ACC112 (cell line): ENCODE results near the gene ANKRD13C.
A peak's percentile ranks its signal among the peaks of the same experiment; 100 is the strongest.

Experiments
- H2AFZ ChIP-seq: fragments of 200-600 bp; sonication (generic); one replicate; pipeline ENCODE4 v1.6.0; 2017; ENCODE audit warnings: antibody characterized with exemption, low read length; ENCODE audit not compliant: unreplicated experiment
- H3K27ac ChIP-seq: fragments of 200-600 bp; sonication (generic); 2 replicates; pipeline ENCODE4 v1.5.1; 2014; ENCODE audit warnings: low read depth, mild to moderate bottlenecking, antibody characterized with exemption, low read length, moderate library complexity
- H3K27me3 ChIP-seq: fragments of 200-600 bp; sonication (generic); 2 replicates; pipeline ENCODE4 v1.6.1; 2014; ENCODE audit warnings: mild to moderate bottlenecking, antibody characterized with exemption, low read length, moderate library complexity, mixed read lengths; ENCODE audit not compliant: insufficient read depth
- H3K36me3 ChIP-seq: fragments of 200-600 bp; sonication (generic); 2 replicates; pipeline ENCODE4 v1.6.1; 2016; ENCODE audit warnings: mild to moderate bottlenecking, antibody characterized with exemption, low read length, moderate library complexity, mixed read lengths; ENCODE audit not compliant: insufficient read depth
- H3K4me1 ChIP-seq: fragments of 200-600 bp; sonication (generic); one replicate; pipeline ENCODE4 v1.6.1; 2016; ENCODE audit warnings: low read length, mixed read lengths; ENCODE audit not compliant: insufficient read depth, unreplicated experiment, control insufficient read depth
- H3K4me3 ChIP-seq: fragments of 200-600 bp; sonication (generic); 2 replicates; pipeline ENCODE4 v1.5.1; 2014; ENCODE audit warnings: mild to moderate bottlenecking, low read depth, low read length
- H3K79me2 ChIP-seq: fragments of 200-600 bp; sonication (generic); one replicate; pipeline ENCODE4 v1.6.0; 2016; ENCODE audit warnings: low read length; ENCODE audit not compliant: control insufficient read depth, unreplicated experiment, insufficient read depth

ANKRD13C gene

DNA sequence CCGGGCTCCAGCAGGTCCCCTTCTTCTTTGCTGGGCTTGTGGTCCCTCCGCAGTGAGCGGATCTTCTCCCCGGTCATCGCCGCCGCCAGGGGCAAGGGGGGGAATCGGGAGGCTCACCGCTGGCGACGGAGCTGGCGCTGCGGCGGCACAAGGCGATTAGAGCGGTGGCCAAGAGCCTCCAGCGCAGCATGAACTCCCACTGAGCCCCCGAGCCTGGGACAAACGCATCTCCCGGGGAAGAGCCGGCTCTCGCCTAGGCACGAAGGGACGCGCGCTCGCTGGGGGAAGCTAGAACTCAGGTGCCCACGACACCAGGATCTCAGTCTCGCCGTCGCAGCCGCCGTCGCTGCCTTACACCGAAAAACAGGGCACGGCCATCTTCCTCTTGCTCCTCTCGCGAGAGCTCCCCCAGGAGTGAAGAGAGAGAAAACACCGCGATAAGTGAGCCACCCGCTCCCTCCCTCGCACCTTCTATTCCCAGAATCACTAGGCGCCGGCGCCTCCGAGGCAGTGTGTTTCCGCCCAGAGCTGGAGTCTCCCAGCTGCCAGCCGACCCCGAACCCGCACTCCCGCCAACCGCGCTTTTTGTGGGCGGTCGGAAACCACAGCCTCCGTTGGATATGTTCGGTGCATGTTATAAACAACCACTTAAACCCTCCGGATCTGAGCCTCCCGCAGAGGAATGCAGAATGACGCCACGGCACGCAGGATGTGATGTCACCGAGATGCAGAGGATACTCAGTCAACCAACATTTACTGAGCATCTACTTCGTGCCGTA is at the start of gene ANKRD13C:
TSS of gene ANKRD13C (minus strand) at position 391 of the 779 bp plus-strand sequence. CDS start at position 77, 314 bp downstream.
- Histone ChIP-seq H3K36me3 (peaks cover 3% of the 10 kb centered on the region; the same call in 1 of the 2 replicates), H3K79me2 (peaks cover 57% of the 10 kb centered on the region), H3K27me3 (no peaks in the 10 kb centered on the region), H2AFZ (peak within 1 kb of the TSS; percentile 91), H3K4me1 (peaks cover 8% of the 10 kb centered on the region), H3K4me3 (peak within 1 kb of the TSS; percentile 93), H3K27ac (peak within 1 kb of the TSS; percentile 89)

- Histone ChIP-seq H2AFZ (no peak overlapping the region), H3K79me2 (no peaks in the 10 kb centered on the region)
Observed at GRCh38 chr1:70403759-70404158, 49.2 kb upstream of the ANKRD13C start.

GRCh38 chr1:70401974-70402373 is 47.5 kb upstream of the ANKRD13C start:
- Histone ChIP-seq H3K27me3 (no peaks in the 10 kb centered on the region), H3K27ac (no peak overlapping the region), H3K4me3 (no peak overlapping the region), H3K36me3 (no peaks in the 10 kb centered on the region), H3K4me1 (peaks cover 3% of the 10 kb centered on the region), H2AFZ (no peak overlapping the region), H3K79me2 (no peaks in the 10 kb centered on the region)

More at GRCh38 chr1:70403759-70404158, 49.2 kb upstream of the ANKRD13C start:
- H3K4me1 ChIP-seq, result peaks cover 3% of the 10 kb centered on the region
- no peak overlapping the region for H3K4me3 ChIP-seq
- H3K27ac ChIP-seq, result no peak overlapping the region
- no peaks in the 10 kb centered on the region for H3K27me3 ChIP-seq
- H3K36me3 ChIP-seq, result no peaks in the 10 kb centered on the region

DNA sequence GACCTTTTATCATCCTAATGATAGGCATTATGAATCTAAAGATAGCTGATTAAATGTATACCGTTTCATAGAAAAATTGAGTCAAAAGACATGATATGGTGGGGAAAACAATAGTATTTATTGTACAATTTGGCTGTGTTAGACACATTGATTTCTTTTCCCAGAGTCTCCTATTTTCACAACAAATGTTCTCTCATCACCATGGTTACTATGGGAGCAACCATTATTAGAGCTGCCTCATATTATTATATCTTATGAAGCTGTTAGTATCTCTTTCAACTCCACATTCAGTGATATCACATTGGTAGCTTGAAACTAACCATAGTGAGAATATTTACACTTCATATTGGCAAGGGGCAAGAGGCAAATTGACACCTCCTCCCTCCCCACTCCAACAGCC is 45.8 kb upstream of the ANKRD13C start:
- no peak overlapping the region for H2AFZ ChIP-seq
- no peaks in the 10 kb centered on the region for H3K27me3 ChIP-seq
- no peak overlapping the region for H3K4me3 ChIP-seq
- H3K79me2 ChIP-seq, result no peaks in the 10 kb centered on the region
- H3K36me3 ChIP-seq, result no peaks in the 10 kb centered on the region
- no peak overlapping the region for H3K27ac ChIP-seq
- H3K4me1 ChIP-seq, result peaks cover 3% of the 10 kb centered on the region

GRCh38 chr1:70397013-70397412 is 42.5 kb upstream of the ANKRD13C start:
- Histone ChIP-seq H2AFZ (no peak overlapping the region), H3K27ac (no peak overlapping the region), H3K36me3 (no peaks in the 10 kb centered on the region), H3K27me3 (no peaks in the 10 kb centered on the region), H3K79me2 (no peaks in the 10 kb centered on the region), H3K4me3 (no peak overlapping the region), H3K4me1 (no peaks in the 10 kb centered on the region)

DNA sequence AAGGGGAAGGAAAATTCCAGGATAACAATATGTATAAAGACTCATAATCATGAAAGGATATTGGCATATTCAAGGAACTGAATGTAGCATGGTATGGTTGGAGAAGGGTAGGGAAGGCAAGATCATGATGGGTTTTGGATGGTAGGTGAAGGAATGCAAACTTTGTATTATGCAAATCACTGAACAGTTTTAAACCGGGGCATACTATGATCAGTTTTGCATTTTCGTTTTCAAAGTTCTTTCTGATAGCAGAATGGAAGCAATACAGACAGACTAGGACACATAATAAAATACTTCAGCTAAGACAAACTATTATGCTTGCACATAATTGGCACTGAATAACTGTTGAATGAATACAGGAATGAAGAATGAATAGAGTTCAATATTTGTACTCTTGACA is 42.1 kb upstream of the ANKRD13C start:
- no peak overlapping the region for H3K4me3 ChIP-seq
- H3K27ac ChIP-seq, result no peak overlapping the region
- no peak overlapping the region for H2AFZ ChIP-seq
- H3K27me3 ChIP-seq, result no peaks in the 10 kb centered on the region
- H3K79me2 ChIP-seq, result no peaks in the 10 kb centered on the region
- H3K4me1 ChIP-seq, result no peaks in the 10 kb centered on the region
- H3K36me3 ChIP-seq, result no peaks in the 10 kb centered on the region

DNA sequence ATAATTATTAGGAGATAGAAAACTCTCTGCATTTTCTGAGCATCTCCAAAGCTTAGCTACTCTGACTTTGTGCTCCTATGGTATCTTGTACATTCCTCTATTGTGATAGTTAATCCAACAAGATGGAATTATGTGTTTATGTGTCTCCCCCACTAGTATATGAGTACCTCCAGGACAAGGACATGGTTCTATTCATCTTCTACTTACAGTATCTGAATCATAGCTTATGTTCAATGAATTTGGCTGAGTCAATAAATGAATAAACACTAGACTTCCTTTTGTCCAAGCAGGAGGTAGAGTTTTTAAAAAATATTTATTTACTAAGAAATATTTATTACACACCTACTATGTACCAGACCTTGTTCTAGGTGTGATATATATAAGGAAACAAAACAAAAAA is 38.1 kb upstream of the ANKRD13C start:
- Histone ChIP-seq H3K4me3 (no peak overlapping the region), H3K36me3 (no peaks in the 10 kb centered on the region), H3K79me2 (no peaks in the 10 kb centered on the region), H3K27ac (no peak overlapping the region), H2AFZ (no peak overlapping the region), H3K27me3 (no peaks in the 10 kb centered on the region), H3K4me1 (no peaks in the 10 kb centered on the region)

DNA sequence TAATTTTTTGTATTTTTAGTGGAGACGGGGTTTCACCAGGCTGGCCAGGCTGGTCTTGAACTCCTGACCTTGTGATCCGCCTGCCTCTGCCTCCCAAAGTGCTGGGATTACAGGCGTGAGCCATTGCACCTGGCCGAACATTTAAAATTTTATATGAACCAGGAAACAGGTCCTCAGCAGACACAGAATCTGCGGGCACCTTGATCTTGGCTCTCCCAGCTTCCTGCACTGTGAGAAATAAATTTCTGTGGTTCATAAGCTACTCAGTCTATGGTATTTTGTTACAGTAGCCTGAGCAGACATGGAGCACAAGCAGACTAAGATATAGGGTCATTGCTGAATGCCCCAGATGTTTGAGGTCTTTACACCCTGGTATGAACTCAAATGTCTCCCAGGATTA is 33.0 kb upstream of the ANKRD13C start:
- H3K36me3 ChIP-seq, result no peaks in the 10 kb centered on the region
- H2AFZ ChIP-seq, result no peak overlapping the region
- no peaks in the 10 kb centered on the region for H3K4me1 ChIP-seq
- no peak overlapping the region for H3K27ac ChIP-seq
- no peaks in the 10 kb centered on the region for H3K27me3 ChIP-seq
- H3K79me2 ChIP-seq, result no peaks in the 10 kb centered on the region
- H3K4me3 ChIP-seq, result no peak overlapping the region

- Histone ChIP-seq H3K36me3 (no peaks in the 10 kb centered on the region), H3K4me1 (no peaks in the 10 kb centered on the region), H3K79me2 (no peaks in the 10 kb centered on the region), H3K27me3 (no peaks in the 10 kb centered on the region), H3K27ac (no peak overlapping the region), H3K4me3 (no peak overlapping the region), H2AFZ (no peak overlapping the region)
Observed at GRCh38 chr1:70386121-70386520, 31.6 kb upstream of the ANKRD13C start.

- Histone ChIP-seq H3K27me3 (no peaks in the 10 kb centered on the region), H3K27ac (no peak overlapping the region), H3K79me2 (no peaks in the 10 kb centered on the region), H2AFZ (no peak overlapping the region), H3K4me1 (no peaks in the 10 kb centered on the region), H3K4me3 (no peak overlapping the region), H3K36me3 (no peaks in the 10 kb centered on the region)
Observed at GRCh38 chr1:70385477-70385876, 31.0 kb upstream of the ANKRD13C start.

- no peaks in the 10 kb centered on the region for H3K79me2 ChIP-seq
- H3K36me3 ChIP-seq, result no peaks in the 10 kb centered on the region
- no peak overlapping the region for H3K27ac ChIP-seq
- H3K27me3 ChIP-seq, result no peaks in the 10 kb centered on the region
- no peaks in the 10 kb centered on the region for H3K4me1 ChIP-seq
- no peak overlapping the region for H3K4me3 ChIP-seq
- no peak overlapping the region for H2AFZ ChIP-seq
Observed at GRCh38 chr1:70384542-70384941, 30.0 kb upstream of the ANKRD13C start.
